GM12891 (cell line): Measurements from ENCODE around the gene JCAD.

Experiments used
- PAX5 ChIP-seq: IDR thresholded peaks from 2 replicates; pipeline ENCODE4 v1.6.1; 2011; ENCODE audit warnings: low read length, moderate library complexity, mild to moderate bottlenecking; ENCODE audit not compliant: insufficient read depth, severe bottlenecking
- POLR2A ChIP-seq: IDR thresholded peaks from 2 replicates; pipeline ENCODE4 v1.6.1; 2011; ENCODE audit warnings: low read depth, low read length, control low read depth
- POLR2AphosphoS5 ChIP-seq: IDR thresholded peaks from 2 replicates; pipeline ENCODE4 v1.6.1; 2011; ENCODE audit warnings: low read depth, low read length, control low read depth
- SPI1 ChIP-seq: IDR thresholded peaks from 2 replicates; pipeline ENCODE4 v1.6.1; 2011; ENCODE audit warnings: low read depth, low read length, control low read depth

- TF ChIP-seq SPI1 (no peak), POLR2AphosphoS5 (no peak), POLR2A (no peak), PAX5 (no peak)
Measured at GRCh38 chr10:29968585-29968984, 90.8 kb downstream of the JCAD start.
